Measurements from ENCODE around the gene FAM53C. TPM values are rescaled to one million over a fixed set of nuclear protein-coding genes. Genes with fewer than 3 reads are reported as not detected.

Gene FAM53C
- total RNA-seq, 2 donors from 2014 or later: 31.7 to 48.4 TPM

DNA sequence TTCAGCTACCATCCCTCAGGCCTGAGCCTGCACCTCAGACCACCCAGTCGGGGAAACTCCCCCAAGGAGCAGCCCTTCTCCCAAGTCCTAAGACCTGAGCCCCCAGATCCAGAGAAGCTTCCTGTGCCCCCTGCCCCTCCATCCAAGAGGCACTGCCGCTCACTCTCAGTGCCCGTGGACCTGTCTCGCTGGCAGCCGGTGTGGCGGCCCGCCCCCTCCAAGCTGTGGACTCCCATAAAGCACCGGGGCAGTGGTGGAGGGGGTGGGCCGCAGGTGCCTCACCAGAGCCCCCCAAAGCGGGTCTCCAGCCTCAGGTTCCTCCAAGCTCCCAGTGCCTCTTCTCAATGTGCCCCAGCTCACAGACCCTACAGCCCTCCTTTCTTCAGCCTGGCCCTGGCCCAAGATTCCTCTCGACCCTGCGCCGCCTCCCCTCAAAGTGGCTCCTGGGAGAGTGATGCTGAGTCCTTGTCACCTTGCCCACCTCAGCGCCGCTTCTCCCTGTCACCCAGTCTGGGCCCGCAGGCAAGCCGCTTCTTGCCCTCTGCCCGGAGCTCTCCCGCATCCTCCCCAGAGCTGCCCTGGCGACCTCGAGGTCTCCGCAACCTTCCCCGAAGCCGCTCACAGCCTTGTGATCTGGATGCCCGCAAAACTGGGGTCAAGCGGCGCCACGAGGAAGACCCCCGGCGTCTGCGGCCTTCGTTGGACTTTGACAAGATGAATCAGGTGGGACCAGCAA is 7.0 kb downstream of the FAM53C start:
- no peak overlapping the region for H3K27ac Mint-ChIP-seq
- peaks cover 4 to 15% of the 10 kb centered on the region in 2 donors for H3K36me3 Mint-ChIP-seq
- H3K9me3 Mint-ChIP-seq: no peaks in the 10 kb centered on the region
- DNase-seq (ENCODE audit: low spot score in 2 of 2) (no peak), ATAC-seq (no peak)

DNA sequence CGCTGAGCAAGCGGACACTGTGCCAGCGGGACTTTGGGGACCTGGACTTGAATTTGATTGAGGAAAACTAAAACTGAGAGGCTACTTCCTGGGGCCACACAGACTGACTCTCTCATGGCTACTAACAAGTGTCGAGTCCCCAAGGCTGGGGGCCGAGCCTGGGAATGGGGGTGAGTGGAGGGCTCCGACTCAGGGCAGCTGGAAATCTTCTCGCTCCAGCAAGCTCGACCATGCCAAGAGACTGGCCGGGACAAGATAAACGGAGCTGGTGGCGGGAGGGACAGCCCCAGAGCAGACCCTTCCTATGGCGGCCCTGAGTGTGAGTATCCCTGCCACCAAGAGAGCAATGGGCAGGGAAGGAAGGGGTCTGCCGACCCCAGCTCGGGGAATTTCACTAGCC is 8.8 kb downstream of the FAM53C start:
- no peak for ATAC-seq
- no peak overlapping the region for H3K27ac Mint-ChIP-seq
- H3K36me3 Mint-ChIP-seq: peaks cover 4 to 18% of the 10 kb centered on the region in 2 donors

DNA sequence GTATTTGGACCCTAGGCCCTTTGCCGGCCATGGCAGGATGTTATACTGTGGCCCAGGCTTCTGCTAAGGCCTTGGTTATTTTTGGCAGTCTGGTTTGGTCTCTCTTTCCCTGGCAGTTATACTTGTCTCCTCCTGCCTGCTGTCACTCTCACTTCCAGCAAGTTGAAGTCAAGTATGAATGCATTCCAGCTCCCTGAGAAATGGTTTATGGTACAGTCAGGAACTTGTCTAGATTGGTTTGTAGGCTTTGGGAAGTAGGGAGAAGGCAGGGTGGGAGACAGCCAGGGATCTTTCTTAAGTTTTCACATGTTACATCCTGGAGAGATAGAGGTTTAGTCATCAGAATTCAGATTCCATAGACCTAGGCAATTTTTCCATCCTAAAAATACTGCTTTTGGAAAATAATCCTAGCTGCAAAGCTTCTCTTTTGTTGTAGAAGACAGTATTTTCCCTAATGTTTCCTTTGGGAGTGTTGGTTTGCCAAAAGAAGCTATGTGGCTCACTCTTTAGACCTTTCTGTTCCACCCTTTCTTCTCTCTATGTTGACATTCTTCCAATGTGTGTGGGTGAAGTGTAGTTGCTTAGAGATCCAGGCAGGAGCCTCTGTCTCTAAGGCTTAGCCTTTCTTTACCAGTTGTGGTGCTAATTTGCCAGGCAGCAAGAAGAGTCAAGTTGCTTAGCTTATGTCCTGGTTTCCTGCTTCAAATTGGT is 11.9 kb downstream of the FAM53C start:
- ATAC-seq (no peak), DNase-seq (ENCODE audit: low spot score in 2 of 2) (no peak)
- Mint-ChIP-seq H3K9me3 (peaks cover 7% of the 10 kb centered on the region in 2 donors), H3K36me3 (peaks cover 14 to 26% of the 10 kb centered on the region in 2 donors), H3K27ac (no peak overlapping the region)

More for the DNA sequence above, 8.8 kb downstream of the FAM53C start:
- peaks cover 3 to 4% of the 10 kb centered on the region in 2 donors for H3K9me3 Mint-ChIP-seq
- no peak for DNase-seq (ENCODE audit: low spot score in 2 of 2)

DNA sequence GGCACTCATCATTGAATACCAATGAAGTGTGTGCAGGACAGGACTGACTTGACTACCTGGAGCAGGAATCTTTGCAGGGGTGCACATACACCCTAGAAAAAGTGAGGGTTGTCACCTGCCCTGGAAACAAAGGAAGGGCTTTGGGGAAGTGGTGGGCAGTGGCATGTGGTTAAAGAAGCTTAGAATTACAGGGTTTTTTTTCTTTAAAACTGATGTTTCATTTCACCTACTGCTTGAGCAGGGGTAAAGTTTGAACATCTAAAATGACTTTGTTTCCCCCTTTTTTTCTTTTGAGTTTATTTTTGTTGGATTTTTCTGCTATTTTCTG is 12.5 kb downstream of the FAM53C start:
- Mint-ChIP-seq H3K9me3 (peaks cover 7% of the 10 kb centered on the region in 2 donors), H3K27ac (no peak overlapping the region), H3K36me3 (peaks cover 14 to 23% of the 10 kb centered on the region in 2 donors)
- no peak for ATAC-seq
- DNase-seq (ENCODE audit: low spot score in 2 of 2): no peak

DNA sequence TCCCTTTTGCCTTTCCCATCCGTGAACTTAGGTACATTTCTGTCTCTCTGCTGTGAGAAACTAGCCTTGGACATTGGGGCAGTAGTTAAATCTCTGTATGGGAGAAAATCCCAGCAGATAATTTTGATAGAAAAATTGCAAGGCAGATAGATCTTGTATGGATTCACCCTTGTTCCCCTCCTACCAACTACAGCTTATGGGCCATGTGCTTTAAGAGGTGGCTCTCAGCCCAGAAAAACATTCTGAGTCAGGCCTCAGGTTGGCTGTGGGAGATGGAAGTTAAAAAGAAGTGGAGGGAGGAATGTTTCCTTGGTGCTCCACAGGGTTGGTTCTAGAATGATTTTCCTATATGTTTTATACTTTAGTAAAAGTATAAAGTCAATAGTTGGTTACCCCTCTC is 13.0 kb downstream of the FAM53C start:
- no peak for DNase-seq (ENCODE audit: low spot score in 2 of 2)
- Mint-ChIP-seq H3K36me3 (peaks cover 14 to 17% of the 10 kb centered on the region in 2 donors), H3K9me3 (peaks cover 7% of the 10 kb centered on the region in 2 donors), H3K27ac (no peak overlapping the region)
- no peak for ATAC-seq

DNA sequence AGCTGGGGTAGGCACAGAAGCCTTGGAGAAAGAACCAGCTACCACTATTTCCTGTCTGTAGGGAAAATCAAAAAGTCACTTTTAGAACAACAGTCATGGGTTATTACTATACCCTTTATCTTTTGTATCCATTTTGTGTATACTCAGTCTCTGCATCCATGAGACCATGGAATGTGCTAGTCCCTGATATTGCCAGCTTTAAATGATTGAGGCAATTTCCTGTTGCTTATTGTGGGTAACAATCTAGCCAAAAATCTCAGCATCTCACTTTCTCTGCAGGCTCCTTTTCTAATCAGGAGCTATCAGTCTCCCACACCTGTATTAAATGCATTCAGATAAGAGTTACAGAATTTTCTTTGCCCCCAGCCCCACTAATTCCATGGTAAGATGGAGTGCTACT is 13.5 kb downstream of the FAM53C start:
- H3K9me3 Mint-ChIP-seq: peaks cover 7% of the 10 kb centered on the region in 2 donors
- DNase-seq (ENCODE audit: low spot score in 2 of 2) (no peak), ATAC-seq (no peak)
- H3K36me3 Mint-ChIP-seq: peaks cover 14 to 16% of the 10 kb centered on the region in 2 donors
- peak overlapping the region; percentile 62 to 68 for H3K27ac Mint-ChIP-seq

DNA sequence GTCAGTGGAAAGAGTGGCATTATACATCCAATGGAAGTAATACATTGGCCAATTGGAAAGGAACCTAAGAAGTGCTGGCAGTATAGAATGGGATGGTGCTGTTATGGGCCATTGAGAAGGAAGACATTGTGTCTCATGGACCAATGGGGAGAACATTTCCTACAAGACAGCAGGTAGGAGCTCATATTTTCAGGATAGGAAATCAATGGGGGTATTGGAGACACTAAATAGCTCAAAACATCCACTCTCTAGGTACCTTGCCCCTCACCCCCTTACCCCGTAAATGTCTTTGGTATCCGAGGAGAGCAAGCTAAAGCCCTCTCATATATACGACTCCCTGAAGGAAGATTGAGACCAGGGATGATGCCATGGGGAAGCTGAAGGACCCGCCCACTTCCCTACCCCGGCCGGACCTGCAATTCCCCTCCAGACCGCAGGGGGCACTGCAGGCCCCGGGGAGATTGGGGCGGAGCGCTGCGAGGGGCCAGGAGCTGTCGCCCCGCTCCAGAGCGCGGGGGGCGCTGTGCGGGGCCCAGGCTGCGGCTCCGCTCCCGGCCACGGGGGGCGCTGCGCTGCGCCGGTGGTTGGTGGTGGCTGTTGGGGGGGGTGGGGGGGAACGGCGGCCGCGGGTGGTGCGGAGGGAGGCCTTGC is 14.1 kb downstream of the FAM53C start, which contains the start of gene KDM3B:
Gene KDM3B, plus strand, starts transcription at position 615 of the 651 bp plus-strand sequence. CDS start 111 bp downstream, outside the sequence.
- H3K9me3 Mint-ChIP-seq: peaks cover 7% of the 10 kb centered on the region in 2 donors
- DNase-seq (ENCODE audit: low spot score in 2 of 2) (peak; percentile 94 to 100), ATAC-seq (peak; percentile 76 to 78)
- H3K36me3 Mint-ChIP-seq: peaks cover 10 to 14% of the 10 kb centered on the region in 2 donors
- H3K27ac Mint-ChIP-seq: peak within 1 kb of the TSS; percentile 89 to 99

DNA sequence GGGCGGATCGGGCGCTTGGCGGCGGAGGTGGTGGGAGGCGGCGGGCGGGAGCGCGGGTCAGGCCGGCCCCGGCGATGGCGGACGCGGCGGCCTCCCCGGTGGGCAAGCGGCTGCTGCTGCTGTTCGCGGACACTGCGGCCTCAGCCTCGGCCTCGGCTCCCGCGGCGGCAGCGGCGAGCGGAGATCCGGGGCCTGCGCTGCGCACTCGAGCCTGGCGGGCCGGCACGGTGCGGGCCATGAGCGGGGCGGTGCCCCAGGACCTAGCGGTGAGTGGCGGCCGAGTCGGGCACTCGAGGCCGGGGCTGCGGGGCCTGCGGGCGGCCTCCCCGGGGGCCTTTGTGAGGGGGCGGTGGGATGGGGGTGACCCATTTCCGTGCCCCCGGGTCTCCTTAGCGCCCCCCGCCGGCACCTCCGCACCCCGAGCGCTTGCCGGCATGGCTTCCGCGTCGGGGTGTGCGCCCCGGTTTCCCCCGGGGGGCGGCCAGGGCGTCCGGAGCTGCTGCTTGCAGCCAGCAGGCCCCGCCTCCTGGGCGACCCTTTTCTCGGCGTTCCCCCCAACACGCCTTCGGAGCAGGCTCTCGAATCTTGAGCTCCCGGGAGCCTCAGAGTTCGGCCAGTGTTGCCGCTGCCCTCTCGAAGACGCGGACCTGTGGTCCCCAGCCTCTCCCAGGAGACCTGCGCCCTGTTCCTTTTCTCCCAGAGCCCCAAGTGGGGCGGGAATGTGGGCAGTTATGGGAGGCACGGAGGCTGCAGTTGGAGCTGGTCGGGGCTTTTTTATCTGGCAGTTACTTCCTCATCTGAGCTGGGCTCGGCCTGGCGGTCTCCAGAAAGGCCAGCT is 14.9 kb downstream of the FAM53C start:
- Mint-ChIP-seq H3K9me3 (peaks cover 7% of the 10 kb centered on the region in 2 donors), H3K27ac (peak overlapping the region; percentile 89 to 99), H3K36me3 (peaks cover 10 to 11% of the 10 kb centered on the region in 2 donors)
- DNase-seq (ENCODE audit: low spot score in 2 of 2) (peak; percentile 71 to 79), ATAC-seq (peak; percentile 47 to 60)

DNA sequence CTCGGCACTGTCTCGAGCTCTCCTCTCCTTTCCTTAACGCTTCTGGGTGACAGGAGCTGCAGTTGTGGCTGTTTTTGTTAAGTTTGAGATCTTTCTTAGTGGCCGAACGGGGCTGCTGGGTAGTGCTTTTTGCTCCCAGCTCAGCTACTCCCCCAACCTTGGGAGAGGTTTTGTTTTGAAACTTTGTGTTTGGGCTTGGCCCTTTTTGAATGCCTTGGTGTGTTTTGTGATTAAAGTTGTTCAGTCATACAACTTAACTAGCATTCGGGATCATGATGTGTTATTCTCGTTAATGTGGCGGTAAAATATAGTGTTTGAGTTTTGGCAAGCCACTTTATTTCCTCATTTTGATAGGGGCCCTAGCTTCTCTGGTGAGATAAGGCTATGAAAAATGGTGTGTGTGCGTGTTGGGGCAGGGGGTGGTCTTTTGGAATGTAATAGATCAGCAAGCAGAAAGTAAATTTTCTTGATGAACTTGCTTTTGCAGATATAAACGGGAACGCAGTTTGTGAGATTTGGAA is 15.6 kb downstream of the FAM53C start:
- Mint-ChIP-seq H3K9me3 (peaks cover 7% of the 10 kb centered on the region in 2 donors), H3K27ac (peak overlapping the region; percentile 89 to 99), H3K36me3 (peaks cover 10% of the 10 kb centered on the region in 2 donors)
- ATAC-seq: no peak
- DNase-seq (ENCODE audit: low spot score in 2 of 2): no peak

DNA sequence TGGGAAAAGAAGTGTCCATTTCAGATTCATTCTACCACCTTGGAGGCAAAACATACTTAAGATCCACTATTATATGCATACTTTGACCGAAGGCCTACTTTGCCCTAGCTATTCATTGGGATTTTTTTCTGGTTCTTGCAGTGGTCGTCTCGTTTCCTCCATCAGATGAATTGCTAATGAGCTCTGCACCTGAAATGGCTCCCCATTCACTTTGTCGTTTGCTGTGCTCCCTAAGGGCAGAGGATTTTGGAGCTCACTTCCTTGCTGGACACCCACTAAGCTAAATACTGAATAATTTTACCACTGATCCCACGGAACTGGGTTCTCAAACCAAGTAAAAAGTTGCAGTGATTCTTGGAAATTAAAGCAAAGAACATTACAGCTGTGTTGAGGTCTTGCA is 16.3 kb downstream of the FAM53C start:
- H3K27ac Mint-ChIP-seq: peak overlapping the region; percentile 89 to 99
- ATAC-seq: no peak

DNA sequence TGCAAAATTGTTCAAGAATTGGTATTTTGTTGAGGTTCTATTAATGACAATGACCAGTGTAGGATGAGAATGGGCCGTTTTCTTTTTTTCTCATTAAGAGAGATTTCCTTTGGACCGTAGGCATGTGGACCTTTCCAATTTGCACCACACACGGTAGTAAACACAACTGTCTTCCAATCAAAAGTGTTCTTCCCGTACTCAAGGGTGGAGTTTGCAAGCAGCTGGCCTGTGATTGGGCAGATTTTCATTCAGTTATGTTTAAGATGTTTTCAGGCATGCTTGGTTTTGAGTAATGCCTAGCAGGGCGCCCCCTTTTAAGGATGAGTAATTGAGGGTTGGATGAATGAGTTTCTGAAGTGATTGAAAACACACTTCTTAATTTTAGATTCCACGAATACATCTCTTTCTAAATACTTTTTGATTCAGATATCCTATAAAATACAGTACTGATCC is 16.9 kb downstream of the FAM53C start:
- peaks cover 10% of the 10 kb centered on the region in 2 donors for H3K36me3 Mint-ChIP-seq
- ATAC-seq (peak; percentile 74 to 76), DNase-seq (ENCODE audit: low spot score in 2 of 2) (peak in 1 of 2 donors; percentile 66)
- H3K27ac Mint-ChIP-seq: peak overlapping the region; percentile 51 to 89
- peaks cover 7% of the 10 kb centered on the region in 2 donors for H3K9me3 Mint-ChIP-seq

More for the DNA sequence above, 16.3 kb downstream of the FAM53C start:
- peaks cover 10% of the 10 kb centered on the region in 2 donors for H3K36me3 Mint-ChIP-seq
- H3K9me3 Mint-ChIP-seq: peaks cover 7% of the 10 kb centered on the region in 2 donors
- DNase-seq (ENCODE audit: low spot score in 2 of 2): no peak

DNA sequence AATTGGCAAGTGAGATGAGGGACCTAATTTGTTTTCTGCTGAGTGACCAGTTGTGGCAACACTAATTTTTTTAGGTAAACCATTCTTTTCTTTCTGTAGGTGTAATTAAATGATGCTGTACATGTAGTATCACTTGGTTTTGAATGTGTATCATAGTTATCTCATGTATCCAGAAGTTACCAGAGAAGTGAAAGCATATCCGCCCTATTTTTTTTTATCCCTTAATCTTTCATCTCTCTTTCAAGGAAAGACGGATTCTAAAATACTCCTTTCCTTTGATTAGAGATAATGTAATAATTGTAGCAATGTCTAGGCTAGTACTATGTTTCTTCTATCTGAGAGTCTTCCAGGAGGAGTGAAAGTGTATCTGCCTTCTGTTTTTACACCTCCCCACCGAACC is 21.6 kb downstream of the FAM53C start:
- H3K36me3 Mint-ChIP-seq: peaks cover 0 to under 1% of the 10 kb centered on the region in 2 donors
- no peak for DNase-seq (ENCODE audit: low spot score in 2 of 2)
- H3K27ac Mint-ChIP-seq: no peak overlapping the region
- H3K9me3 Mint-ChIP-seq: no peaks in the 10 kb centered on the region
- ATAC-seq: no peak

DNA sequence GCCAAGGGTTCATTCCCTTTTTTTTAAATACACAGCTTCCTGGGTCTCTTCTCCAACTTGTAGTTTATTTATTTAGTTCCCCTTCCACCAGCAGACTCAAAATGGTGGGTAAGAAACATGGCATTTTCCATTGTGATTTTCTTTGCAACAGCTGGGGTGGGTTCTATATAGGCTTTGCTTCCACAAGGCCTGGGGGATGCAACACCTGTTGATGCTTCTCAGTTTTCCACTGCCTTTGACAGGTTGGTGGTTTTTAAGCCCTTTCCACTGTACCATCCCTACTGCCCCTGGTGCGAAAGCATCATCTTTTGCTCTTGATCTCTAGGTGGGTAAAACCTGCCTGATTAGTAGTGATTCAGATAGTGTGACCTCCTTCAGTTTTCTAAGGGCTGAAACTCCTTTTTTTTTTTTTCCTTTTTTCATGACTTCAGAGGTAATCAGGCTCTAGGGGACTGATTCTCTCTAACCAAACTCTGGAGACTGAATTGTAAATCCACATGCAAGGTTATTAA is 22.9 kb downstream of the FAM53C start:
- Mint-ChIP-seq H3K9me3 (no peaks in the 10 kb centered on the region), H3K36me3 (no peaks in the 10 kb centered on the region), H3K27ac (no peak overlapping the region)
- ATAC-seq (peak in 1 of 2 donors; percentile 40), DNase-seq (ENCODE audit: low spot score in 2 of 2) (no peak)

DNA sequence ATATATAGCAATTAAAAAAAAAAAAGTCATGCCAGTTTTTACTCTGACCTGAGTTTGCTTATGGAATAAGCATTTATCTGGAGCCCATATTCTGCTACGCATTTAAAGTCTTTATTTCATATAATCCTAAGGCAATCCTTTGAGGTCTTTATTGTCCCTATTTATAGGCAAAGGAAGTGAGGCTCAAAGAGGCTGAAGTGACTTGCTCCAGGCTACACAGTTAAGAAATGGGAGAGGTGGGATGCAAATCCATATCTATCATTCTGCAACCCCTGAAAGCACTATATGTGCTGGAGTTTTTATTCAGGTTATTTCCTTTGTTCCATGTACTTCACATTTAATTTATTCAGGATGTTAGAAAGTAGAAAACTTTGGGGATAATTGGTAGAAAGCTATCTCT is 26.5 kb downstream of the FAM53C start:
- no peak for DNase-seq (ENCODE audit: low spot score in 2 of 2)
- Mint-ChIP-seq H3K36me3 (no peaks in the 10 kb centered on the region), H3K27ac (no peak overlapping the region), H3K9me3 (no peaks in the 10 kb centered on the region)
- ATAC-seq: no peak

DNA sequence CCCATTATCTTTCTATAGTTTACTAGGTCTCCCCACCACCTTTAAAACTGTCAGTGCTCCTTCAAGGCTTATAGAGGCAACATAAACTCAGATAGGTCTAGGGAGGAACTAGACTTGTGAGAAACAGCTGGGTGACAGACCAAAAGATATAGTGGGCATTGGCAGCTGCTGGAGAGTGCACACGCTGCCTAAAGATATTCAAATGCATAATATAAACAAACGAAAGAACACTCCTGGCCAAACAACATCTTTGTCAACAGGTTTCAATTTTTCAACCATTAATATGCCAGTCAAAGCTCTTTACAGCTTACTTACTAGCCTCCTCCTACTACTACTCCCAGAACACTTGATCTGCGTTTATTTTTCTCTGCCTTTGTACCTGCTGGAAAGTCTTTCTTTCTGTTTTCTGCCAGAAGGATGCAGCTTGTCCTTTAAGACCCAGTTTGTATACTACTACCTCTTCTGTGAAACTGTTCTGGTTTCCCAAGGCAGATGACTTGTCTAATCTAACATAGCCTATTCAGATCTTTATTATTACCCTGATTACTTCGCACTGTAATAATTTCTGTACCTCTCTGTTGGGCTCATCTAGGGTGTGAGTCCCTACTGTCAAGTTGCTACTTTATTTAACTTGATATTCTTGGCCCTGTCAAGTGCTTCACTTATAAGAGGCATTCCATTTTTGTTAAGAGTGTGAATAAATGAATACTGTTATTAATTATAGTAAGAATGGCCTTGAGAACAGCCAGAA is 28.7 kb downstream of the FAM53C start:
- H3K9me3 Mint-ChIP-seq: no peaks in the 10 kb centered on the region
- ATAC-seq (no peak), DNase-seq (ENCODE audit: low spot score in 2 of 2) (no peak)
- no peak overlapping the region for H3K27ac Mint-ChIP-seq
- no peaks in the 10 kb centered on the region for H3K36me3 Mint-ChIP-seq
